AG09309 (cell line): ENCODE measurements around the gene SYCE1L.

Experiments
- DNase-seq: peaks from one replicate; pipeline ENCODE4 v3.0.0-alpha.2; 2010; ENCODE audit warnings: low read depth
- H3K4me3 ChIP-seq: 2 replicates; pipeline ENCODE4 v1.5.1; 2011; ENCODE audit warnings: mild to moderate bottlenecking, low read depth, low read length, moderate library complexity; ENCODE audit not compliant: control insufficient read depth
- TF ChIP-seq, protein P1 (sequence below): IDR thresholded peaks from 2 replicates; pipeline ENCODE4 v1.5.1; 2011; ENCODE audit warnings: mild to moderate bottlenecking, low read depth, low read length, inconsistent platforms; ENCODE audit not compliant: insufficient read depth, control insufficient read depth; ENCODE audit errors: missing control alignments

The SYCE1L gene

DNA sequence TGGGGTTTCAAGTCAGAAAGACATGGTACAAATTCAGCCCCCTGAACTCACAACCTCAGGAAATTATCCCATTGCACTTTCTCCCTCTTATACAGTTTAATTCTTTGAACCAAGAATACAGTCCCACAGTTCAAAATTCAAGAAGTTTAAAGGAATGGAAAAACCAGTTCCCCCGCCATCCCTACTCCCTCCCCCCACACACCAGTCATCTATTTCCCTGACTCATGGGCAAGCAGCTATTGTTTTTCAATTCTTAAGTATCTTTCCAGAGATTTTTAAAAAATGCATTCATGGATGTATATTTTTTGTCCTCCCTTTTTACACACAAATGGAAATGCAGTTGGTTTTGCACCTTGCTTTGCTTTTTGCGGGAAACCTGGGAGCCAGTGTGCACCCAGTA, 7.3 kb downstream of the SYCE1L start:
- no peak overlapping the region for H3K4me3 ChIP-seq
- DNase-seq = no peak
- TF ChIP-seq, protein P1, sequence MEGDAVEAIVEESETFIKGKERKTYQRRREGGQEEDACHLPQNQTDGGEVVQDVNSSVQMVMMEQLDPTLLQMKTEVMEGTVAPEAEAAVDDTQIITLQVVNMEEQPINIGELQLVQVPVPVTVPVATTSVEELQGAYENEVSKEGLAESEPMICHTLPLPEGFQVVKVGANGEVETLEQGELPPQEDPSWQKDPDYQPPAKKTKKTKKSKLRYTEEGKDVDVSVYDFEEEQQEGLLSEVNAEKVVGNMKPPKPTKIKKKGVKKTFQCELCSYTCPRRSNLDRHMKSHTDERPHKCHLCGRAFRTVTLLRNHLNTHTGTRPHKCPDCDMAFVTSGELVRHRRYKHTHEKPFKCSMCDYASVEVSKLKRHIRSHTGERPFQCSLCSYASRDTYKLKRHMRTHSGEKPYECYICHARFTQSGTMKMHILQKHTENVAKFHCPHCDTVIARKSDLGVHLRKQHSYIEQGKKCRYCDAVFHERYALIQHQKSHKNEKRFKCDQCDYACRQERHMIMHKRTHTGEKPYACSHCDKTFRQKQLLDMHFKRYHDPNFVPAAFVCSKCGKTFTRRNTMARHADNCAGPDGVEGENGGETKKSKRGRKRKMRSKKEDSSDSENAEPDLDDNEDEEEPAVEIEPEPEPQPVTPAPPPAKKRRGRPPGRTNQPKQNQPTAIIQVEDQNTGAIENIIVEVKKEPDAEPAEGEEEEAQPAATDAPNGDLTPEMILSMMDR = no peak

DNA sequence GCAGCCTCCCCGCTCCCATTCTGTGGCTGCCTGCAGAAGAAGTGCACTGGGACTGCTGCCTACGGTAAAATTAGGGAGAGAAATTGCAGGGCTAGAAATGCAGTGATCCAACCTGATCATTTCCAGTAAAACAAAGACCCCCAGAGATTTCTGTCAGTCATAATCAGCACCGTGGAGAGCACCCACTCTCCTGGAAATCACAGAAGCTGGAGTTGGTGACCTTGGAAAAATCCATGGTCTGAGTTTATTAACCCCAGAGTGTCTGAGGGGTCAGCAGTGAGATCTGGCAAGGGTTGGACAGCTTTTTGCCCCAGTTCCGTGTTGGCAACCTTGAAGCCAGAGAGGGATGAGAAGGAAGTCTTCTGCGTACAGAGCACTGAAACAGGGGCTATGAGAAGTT, 7.8 kb downstream of the SYCE1L start:
- TF ChIP-seq, protein P1 = no peak
- no peak for DNase-seq
- no peak overlapping the region for H3K4me3 ChIP-seq

DNA sequence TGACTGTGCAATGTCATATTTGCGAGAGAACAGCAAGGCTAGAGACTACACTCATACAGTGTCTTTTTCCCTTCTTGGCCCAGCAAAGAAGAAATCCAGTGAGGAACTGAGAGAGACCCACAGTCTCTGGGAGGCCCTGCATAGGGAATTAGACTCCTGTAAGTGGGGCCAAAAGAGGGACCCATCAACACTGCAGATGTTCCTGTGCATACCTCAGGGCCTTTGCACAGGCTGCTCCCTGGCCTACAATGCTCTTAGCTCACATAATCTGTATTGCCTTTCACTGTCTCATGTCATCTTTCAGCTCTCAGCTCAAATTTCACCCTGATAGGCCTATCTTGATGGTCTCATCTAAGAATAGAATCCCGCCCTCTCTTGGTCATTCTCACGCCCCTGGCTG, 9.2 kb downstream of the SYCE1L start:
- H3K4me3 ChIP-seq = no peak overlapping the region
- TF ChIP-seq, protein P1 = no peak
- no peak for DNase-seq

DNA sequence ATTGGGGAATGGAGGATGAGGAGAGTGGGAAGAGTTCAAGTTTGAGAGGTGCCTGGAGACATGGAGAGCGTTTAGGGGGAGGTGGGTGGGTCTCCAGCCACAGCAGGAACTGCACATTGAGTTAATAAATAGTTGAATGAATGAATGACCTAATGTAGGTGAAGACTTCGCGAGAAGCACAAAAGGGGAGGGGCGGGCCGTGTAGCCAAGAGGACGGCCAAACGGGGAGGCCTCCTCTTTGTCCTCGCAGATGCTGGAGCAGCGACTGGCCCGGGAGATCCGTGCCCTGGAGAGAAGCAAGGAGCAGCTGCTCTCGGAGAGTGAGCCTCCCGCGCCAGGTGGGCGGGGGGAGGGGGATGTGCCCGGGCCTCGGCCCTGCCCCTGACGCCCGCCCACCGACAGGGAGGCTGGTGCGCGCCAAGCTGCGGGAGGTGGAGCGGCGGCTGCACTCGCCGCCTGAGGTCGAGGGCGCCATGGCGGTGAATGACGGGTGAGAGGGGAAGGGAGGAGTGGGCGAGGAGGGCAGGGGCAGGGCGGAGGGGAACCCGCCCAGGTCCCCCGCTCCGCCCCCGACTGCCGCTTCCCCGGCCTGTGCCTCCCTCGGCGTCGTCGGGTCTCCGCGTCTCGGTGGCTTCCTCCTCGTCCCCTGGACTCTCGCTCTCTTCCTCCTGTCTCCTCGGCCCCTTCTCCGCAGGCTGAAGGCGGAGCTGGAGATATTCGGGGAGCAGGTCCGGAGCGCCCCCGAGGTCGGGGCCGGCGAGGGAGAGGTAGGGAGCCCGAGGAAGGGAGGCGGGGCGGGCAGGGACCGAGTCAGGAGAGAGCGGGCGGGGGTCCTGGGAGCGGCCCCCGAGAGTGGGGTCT, 12.9 kb downstream of the SYCE1L start:
- TF ChIP-seq, protein P1 = no peak
- peak overlapping the region; percentile 45 for H3K4me3 ChIP-seq
- DNase-seq = no peak

DNA sequence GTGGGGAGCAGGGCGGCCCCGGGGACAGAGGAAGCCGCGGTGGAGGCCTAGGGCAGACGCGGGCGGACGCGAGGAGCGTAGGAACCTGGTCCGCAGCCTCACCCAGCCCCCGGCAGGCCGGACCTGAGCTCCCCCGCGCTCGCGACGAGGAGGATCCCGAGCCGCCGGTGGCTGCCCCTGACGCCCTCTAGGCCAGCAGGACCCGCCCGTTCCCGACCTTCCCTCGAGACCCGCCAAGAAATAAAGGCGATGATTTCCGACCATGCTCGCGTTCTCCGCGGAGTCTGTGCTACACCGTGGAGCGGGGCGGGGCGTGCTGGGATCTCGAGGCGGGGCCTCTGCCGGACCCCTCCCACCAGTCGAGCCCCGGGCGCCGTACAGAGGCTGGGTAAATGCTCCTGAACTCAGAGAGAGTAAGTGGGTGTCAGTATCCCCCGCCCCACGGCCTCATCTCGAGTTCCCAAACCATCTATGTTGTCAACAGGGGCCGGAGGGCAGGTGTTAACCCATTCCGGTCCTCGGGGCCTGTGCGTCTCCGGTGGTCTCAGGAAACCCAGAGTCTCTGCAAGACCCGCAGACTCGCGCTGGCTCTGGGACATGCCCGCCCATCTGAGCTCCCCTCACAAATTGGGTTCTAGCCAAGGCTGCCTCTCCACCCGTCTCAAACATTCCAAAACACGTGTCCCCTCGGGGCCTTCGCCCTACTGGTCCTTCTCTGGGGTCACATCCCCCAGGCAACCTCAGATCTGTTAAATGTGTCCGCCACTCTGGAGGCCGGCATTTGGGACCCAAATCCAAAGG, 13.7 kb downstream of the SYCE1L start:
- peak overlapping the region; percentile 45 for H3K4me3 ChIP-seq
- TF ChIP-seq, protein P1 = no peak
- DNase-seq = no peak

DNA sequence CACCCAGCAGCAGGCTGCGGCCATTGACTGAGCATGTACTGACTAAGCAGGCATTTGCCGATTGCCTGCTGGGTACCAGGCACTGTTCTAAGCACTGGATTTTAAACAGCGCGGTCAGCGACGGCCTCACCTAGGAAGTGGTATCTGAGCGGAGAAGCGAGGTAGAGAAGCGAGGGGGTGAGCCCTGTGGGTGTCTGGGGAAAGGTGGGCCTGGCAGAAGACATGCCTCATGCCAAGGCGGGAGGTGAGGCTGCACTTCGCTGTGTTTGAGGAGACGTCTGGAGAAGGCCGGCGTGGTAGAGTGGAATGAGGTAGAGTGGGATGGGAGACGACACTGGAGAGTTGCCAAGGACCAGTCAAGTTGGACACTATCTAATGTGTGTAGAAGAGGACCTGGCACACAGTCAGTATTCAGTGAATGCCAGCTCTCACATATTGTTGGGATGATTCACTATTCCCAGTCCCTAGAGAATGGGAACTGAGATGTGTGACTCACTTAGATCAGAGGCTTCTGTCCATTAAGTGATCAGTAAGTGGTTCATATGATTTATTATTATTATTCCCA, 14.4 kb downstream of the SYCE1L start:
- no peak overlapping the region for H3K4me3 ChIP-seq
- TF ChIP-seq, protein P1 = no peak
- peak; percentile 60 for DNase-seq
